NK-92 (cell line): ENCODE measurements around the gene MBD6.

Experiments
- DNase-seq: peaks from one replicate; lab custom pipeline; 2025; ENCODE audit not compliant: unreplicated experiment; lab: John Stamatoyannopoulos, UW

Gene MBD6

GRCh38 chr12:57574795-57575194 lies 52.2 kb downstream of the MBD6 start:
- no peak for DNase-seq

- DNase-seq = no peak
Measured at GRCh38 chr12:57575771-57576612, 53.4 kb downstream of the MBD6 start.

- no peak for DNase-seq
Measured at GRCh38 chr12:57576613-57577160, 54.1 kb downstream of the MBD6 start.

- no peak for DNase-seq
Measured at GRCh38 chr12:57577981-57578758, 55.5 kb downstream of the MBD6 start.

GRCh38 chr12:57579011-57579410 lies 56.4 kb downstream of the MBD6 start:
- no peak for DNase-seq
